GM12878 (cell line): Measurements from ENCODE around the gene POC1B. TPM values are rescaled to one million over a fixed set of nuclear protein-coding genes. Genes with fewer than 3 reads are reported as not detected.

Experiments used
- ATAC-seq: fragments of 200-7000 bp; cut with Tn5 transposase; 3 replicates; pipeline ENCODE4 v1.9.1; 2020; ENCODE audit warnings: mild to moderate bottlenecking, moderate library complexity
- BruUV-seq: library from RNA; stranded (reverse); fragments of 400-500 nt; replicated peaks from 2 replicates; lab custom pipeline; 2021; lab: Mats Ljungman, UMichigan
- CTCF ChIA-PET: fragments of 300-600 bp; sonication (Branson Sonifier 250); formaldehyde crosslinking; extraction: SDS; loops from one replicate; lab custom pipeline; 2021; ENCODE audit warnings: inconsistent platforms; lab: Yijun Ruan, JAX
- POLR2A ChIA-PET: fragments of 350-600 bp; formaldehyde crosslinking; extraction: SDS; loops from one replicate; lab custom pipeline; 2021; ENCODE audit warnings: inconsistent platforms; lab: Charles Lee
- RAD21 ChIA-PET: fragments of 300-600 bp; sonication (Branson Sonifier 250); formaldehyde crosslinking; loops from one replicate; lab custom pipeline; 2023; ENCODE audit warnings: antibody characterized with exemption; ENCODE audit not compliant: unreplicated experiment; lab: Charles Lee
- SMC1A ChIA-PET: fragments of 300-600 bp; sonication (Branson Sonifier 250); formaldehyde crosslinking; loops from one replicate; lab custom pipeline; 2023; ENCODE audit not compliant: unreplicated experiment, uncharacterized antibody; lab: Charles Lee
- DNase-seq: peaks from one replicate; pipeline ENCODE4 v3.0.0-alpha.2; 2011; ENCODE audit warnings: low read depth, low spot score
- FAIRE-seq: peaks from 3 replicates; lab custom pipeline; 2011; peaks lifted over from hg19 to GRCh38; lab: Jason Lieb, UNC
- H2AFZ ChIP-seq: 2 replicates; pipeline ENCODE4 v1.6.0; 2011; ENCODE audit warnings: low read depth, low read length, control low read depth; ENCODE audit not compliant: control insufficient read depth
- H3K27ac ChIP-seq: 2 replicates; pipeline ENCODE4 v1.5.1; 2011; ENCODE audit warnings: control low read depth; ENCODE audit not compliant: control insufficient read depth, insufficient read depth
- H3K27me3 ChIP-seq, 2 experiments: replicated peaks in 1 of 2; 2 replicates each; pipeline versions ENCODE4 v1.6.0 to v1.6.1; 2011; ENCODE audit warnings: low read length in 1 of 2; ENCODE audit not compliant: control insufficient read depth in 2 of 2, insufficient read depth in 2 of 2
- H3K36me3 ChIP-seq, 2 experiments: 2 replicates each; pipeline ENCODE4 v1.5.1; 2011; ENCODE audit warnings: low read length in 1 of 2; ENCODE audit not compliant: control insufficient read depth in 2 of 2, insufficient read depth in 2 of 2
- H3K4me1 ChIP-seq: 2 replicates; pipeline ENCODE4 v1.6.1; 2011; ENCODE audit warnings: mild to moderate bottlenecking, low read length, moderate library complexity, mixed read lengths; ENCODE audit not compliant: control insufficient read depth, insufficient read depth
- H3K4me2 ChIP-seq: 2 replicates; pipeline ENCODE4 v1.6.0; 2011; ENCODE audit warnings: control low read depth; ENCODE audit not compliant: control insufficient read depth, insufficient read depth
- H3K4me3 ChIP-seq: fragments of 200-600 bp; sonication (generic); 2 replicates; pipeline ENCODE4 v1.5.1; 2016
- H3K79me2 ChIP-seq: 2 replicates; pipeline ENCODE4 v1.6.0; 2011; ENCODE audit warnings: low read length; ENCODE audit not compliant: control insufficient read depth, insufficient read depth
- H3K9ac ChIP-seq: 2 replicates; pipeline ENCODE4 v1.8.0; 2011; ENCODE audit warnings: low read length, control low read depth, mixed read lengths; ENCODE audit not compliant: control insufficient read depth, insufficient read depth
- H3K9me3 ChIP-seq: replicated peaks from 3 replicates; pipeline ENCODE4 v1.5.1; 2011; ENCODE audit warnings: mild to moderate bottlenecking, low read length; ENCODE audit not compliant: control insufficient read depth, insufficient read depth
- H4K20me1 ChIP-seq: 2 replicates; pipeline ENCODE4 v1.6.0; 2011; ENCODE audit not compliant: control insufficient read depth, insufficient read depth
- CHD2 ChIP-seq: IDR thresholded peaks from 2 replicates; pipeline ENCODE4 v1.6.1; 2011; ENCODE audit warnings: low read depth, low read length, improper control_type of control experiment, borderline replicate concordance
- EZH2 ChIP-seq: IDR thresholded peaks from 2 replicates; pipeline ENCODE4 v1.6.1; 2012; ENCODE audit warnings: low read depth, mild to moderate bottlenecking, control low read depth, inconsistent platforms, low read length, borderline replicate concordance; ENCODE audit not compliant: control insufficient read depth
- HCFC1 ChIP-seq: fragments of 150-350 bp; IDR thresholded peaks from 2 replicates; pipeline ENCODE4 v1.6.1; 2014; ENCODE audit warnings: low read length
- IRF4 ChIP-seq: IDR thresholded peaks from 2 replicates; pipeline ENCODE4 v1.6.1; 2011; ENCODE audit warnings: low read depth, low read length
- KAT2A ChIP-seq: conservative IDR thresholded peaks from 2 replicates; pipeline ENCODE4 v1.6.1; 2011; ENCODE audit warnings: low read depth, low read length; ENCODE audit not compliant: control insufficient read depth
- NFIC ChIP-seq: IDR thresholded peaks from 2 replicates; pipeline ENCODE4 v1.6.1; 2012; ENCODE audit warnings: low read depth, mild to moderate bottlenecking, inconsistent platforms, low read length, moderate library complexity
- NKRF ChIP-seq: fragments of 450-650 bp; conservative IDR thresholded peaks from 2 replicates; pipeline ENCODE4 v1.6.1; 2017; ENCODE audit warnings: mild to moderate bottlenecking, moderate library complexity
- NR2F1 ChIP-seq: fragments of 450-650 bp; conservative IDR thresholded peaks from 2 replicates; pipeline ENCODE4 v1.6.1; 2017; ENCODE audit warnings: mild to moderate bottlenecking
- POLR2A ChIP-seq: IDR thresholded peaks from 2 replicates; pipeline ENCODE4 v1.6.1; 2011; ENCODE audit warnings: low read depth, mild to moderate bottlenecking, low read length
- RCOR1 ChIP-seq: conservative IDR thresholded peaks from 2 replicates; pipeline ENCODE4 v1.6.1; 2012; ENCODE audit warnings: low read depth, low read length, improper control_type of control experiment
- SRF ChIP-seq, 2 experiments: IDR thresholded peaks; 2 replicates each; pipeline ENCODE4 v1.6.1; 2011; ENCODE audit warnings: low read depth in 2 of 2, low read length in 2 of 2, mild to moderate bottlenecking in 1 of 2, moderate library complexity in 1 of 2
- TARDBP ChIP-seq: IDR thresholded peaks from 2 replicates; pipeline ENCODE4 v1.6.1; 2016; ENCODE audit warnings: borderline replicate concordance
- ZNF207 ChIP-seq: fragments of 450-650 bp; IDR thresholded peaks from 2 replicates; pipeline ENCODE4 v1.6.1; 2014; ENCODE audit warnings: antibody characterized with exemption, mild to moderate bottlenecking, borderline replicate concordance
- ZNF622 ChIP-seq: fragments of 450-650 bp; IDR thresholded peaks from 2 replicates; pipeline ENCODE4 v1.6.1; 2017; ENCODE audit warnings: mild to moderate bottlenecking, inconsistent platforms
- ZZZ3 ChIP-seq: IDR thresholded peaks from 2 replicates; pipeline ENCODE4 v1.6.1; 2011; ENCODE audit warnings: low read depth; ENCODE audit not compliant: control insufficient read depth, insufficient read length
- WGBS: methylation state at CpG from one replicate; pipeline ENCODE4 v1.1.6; 2016; ENCODE audit warnings: low lambda C conversion rate; ENCODE audit not compliant: insufficient replicate concordance, insufficient coverage; ENCODE audit errors: missing lambda C conversion rate; 5-methylcytosine and 5-hydroxymethylcytosine counted together
- in situ Hi-C: fragments of 300-500 bp; cut with MboI; formaldehyde crosslinking; loops from 9 replicates; pipeline ENCODE4 v1.14.3; 2018; ENCODE audit warnings: mixed read lengths
- intact Hi-C: fragments of 100-400 bp; cut with micrococcal nuclease; formaldehyde crosslinking; loops from one replicate; pipeline ENCODE4 v1.14.2; 2022; ENCODE audit not compliant: unreplicated experiment
- polyA plus RNA-seq, 11 experiments: library from polyadenylated mRNA; depleted of rRNA in 4 of 11; unstranded in 6 of 11; stranded (reverse) in 5 of 11; fragments of >200 nt; fragmentation: Nextera tagmentation in 4 of 11; fragmentation: Illumina TruSeq in 1 of 11; extraction: Ambion mirVana in 4 of 11; extraction: Trizol in 1 of 11; gene quantifications; 1 replicate in 1 of 11; 2 replicates in 10 of 11; pipeline versions ENCODE4 v1.2.1 to v1.2.3, GENCODE V29; 2011 to 2016; ENCODE audit warnings: inconsistent platforms in 2 of 11, missing spikeins in 2 of 11, low read depth in 1 of 11
- total RNA-seq, 4 experiments: library from RNA; depleted of rRNA in 3 of 4; stranded (reverse); fragments of >200 nt in 3 of 4; fragmentation: Illumina TruSeq in 1 of 4; extraction: Trizol in 1 of 4; gene quantifications; 2 replicates each; pipeline versions ENCODE4 v1.2.1 to v1.2.3, GENCODE V29; 2013 to 2021
- TF ChIP-seq, protein P1 (sequence below): fragments of 150-350 bp; IDR thresholded peaks from 2 replicates; pipeline ENCODE4 v1.6.1; 2014; ENCODE audit warnings: mild to moderate bottlenecking, low read depth, low read length

POC1B gene
- total and polyA plus RNA-seq, 10 of the 15 experiments (the other 5 are each of a cell fraction or from before 2014, with no cell fraction given) = 4.4 to 17.8 (median 11.3) TPM

- TF ChIP-seq ZNF622 (no peak), POLR2A (no peak), EZH2 (no peak)
- TF ChIP-seq, all 136 proteins: peak for 0
- ATAC-seq (no peak), FAIRE-seq (no peak), DNase-seq (no peak)
- Histone ChIP-seq H3K4me1 (no peaks in the 10 kb centered on the region), H3K79me2 (no peaks in the 10 kb centered on the region), H3K9me3 (no peaks in the 10 kb centered on the region), H3K9ac (no peak overlapping the region), H4K20me1 (no peaks in the 10 kb centered on the region), H3K27ac (no peak overlapping the region), H3K36me3 (no peaks in the 10 kb centered on the region), H2AFZ (no peak overlapping the region), H3K4me2 (no peak overlapping the region), H3K4me3 (no peak overlapping the region), H3K27me3 (no peaks in the 10 kb centered on the region)
- RAD21 ChIA-PET = no interaction called here
- CTCF ChIA-PET = interaction anchor here (1.0 to 1.9 kb wide), 7 partner anchors 8 to 433 kb away, joined by 3 to 13 read pairs (median 4); no protein-coding TSS in a partner anchor
- no TSS peak for BruUV-seq
- intact Hi-C loops = no loop called here
- SMC1A ChIA-PET = interaction anchor here (1.2 to 1.6 kb wide), 5 partner anchors 10 to 104 kb away, joined by 3 to 6 read pairs (median 4); partner anchors contain the start of gene GALNT4
- in situ Hi-C loops = loop anchor here (10.0 kb wide), 1 partner anchor 406 kb away; no protein-coding TSS in a partner anchor
- POLR2A ChIA-PET = no interaction called here
Measured at GRCh38 chr12:89450907-89451306, 74.9 kb downstream of the POC1B start.

GRCh38 chr12:89448951-89449371 is 76.9 kb downstream of the POC1B start:
- ATAC-seq = no peak
- H3K9me3 ChIP-seq = no peaks in the 10 kb centered on the region
- no peak overlapping the region for H2AFZ ChIP-seq
- no TSS peak for BruUV-seq
- H3K27ac ChIP-seq = no peak overlapping the region
- H4K20me1 ChIP-seq = no peaks in the 10 kb centered on the region
- H3K4me1 ChIP-seq = no peaks in the 10 kb centered on the region
- ChIA-PET POLR2A (no interaction called here), RAD21 (no interaction called here), SMC1A (interaction anchor here (0.7 kb wide), 1 partner anchor 402 kb away, joined by 3 read pairs; no protein-coding TSS in a partner anchor), CTCF (no interaction called here)
- H3K4me2 ChIP-seq = no peak overlapping the region
- no peaks in the 10 kb centered on the region for H3K27me3 ChIP-seq
- no peak overlapping the region for H3K9ac ChIP-seq
- WGBS = 98% methylated on average over 2 of the region's 2 CpGs
- no peaks in the 10 kb centered on the region for H3K36me3 ChIP-seq
- H3K4me3 ChIP-seq = no peak overlapping the region
- no peak for FAIRE-seq
- intact Hi-C loops = no loop called here
- no peak for DNase-seq
- in situ Hi-C loops = no loop called here
- H3K79me2 ChIP-seq = no peaks in the 10 kb centered on the region
- TF ChIP-seq ZNF207 = no peak
- TF ChIP-seq IRF4 = no peak
- no peak for TF ChIP-seq NFIC
- no peak for TF ChIP-seq NR2F1
- no peak for TF ChIP-seq RCOR1
- no peak for TF ChIP-seq HCFC1
- TF ChIP-seq TARDBP = no peak
- no peak for TF ChIP-seq CHD2
- TF ChIP-seq SRF (IDR thresholded peaks at IDR 0.05; ENCODE audit: low read depth in 2 of 2, low read length in 2 of 2) = no peak
- TF ChIP-seq ZZZ3 = no peak
- TF ChIP-seq, protein P1, sequence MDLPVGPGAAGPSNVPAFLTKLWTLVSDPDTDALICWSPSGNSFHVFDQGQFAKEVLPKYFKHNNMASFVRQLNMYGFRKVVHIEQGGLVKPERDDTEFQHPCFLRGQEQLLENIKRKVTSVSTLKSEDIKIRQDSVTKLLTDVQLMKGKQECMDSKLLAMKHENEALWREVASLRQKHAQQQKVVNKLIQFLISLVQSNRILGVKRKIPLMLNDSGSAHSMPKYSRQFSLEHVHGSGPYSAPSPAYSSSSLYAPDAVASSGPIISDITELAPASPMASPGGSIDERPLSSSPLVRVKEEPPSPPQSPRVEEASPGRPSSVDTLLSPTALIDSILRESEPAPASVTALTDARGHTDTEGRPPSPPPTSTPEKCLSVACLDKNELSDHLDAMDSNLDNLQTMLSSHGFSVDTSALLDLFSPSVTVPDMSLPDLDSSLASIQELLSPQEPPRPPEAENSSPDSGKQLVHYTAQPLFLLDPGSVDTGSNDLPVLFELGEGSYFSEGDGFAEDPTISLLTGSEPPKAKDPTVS = no peak
- TF ChIP-seq KAT2A = no peak
- TF ChIP-seq NKRF = no peak
